K562 (cell line): ENCODE results near the gene TNIK. TPM values are rescaled to one million over a fixed set of nuclear protein-coding genes. Genes with fewer than 3 reads are reported as not detected.

Experiments used
- ARID2 ChIP-seq: fragments of 450-650 bp; IDR thresholded peaks from 2 replicates; pipeline ENCODE4 v1.6.1; 2017; ENCODE audit warnings: antibody characterized with exemption, mild to moderate bottlenecking
- CHD2 ChIP-seq: IDR thresholded peaks from 2 replicates; pipeline ENCODE4 v1.6.1; 2011; ENCODE audit warnings: low read depth, low read length
- ERF ChIP-seq: fragments of 450-650 bp; formaldehyde crosslinking; IDR thresholded peaks from 2 replicates; pipeline ENCODE4 v1.4.0; 2020; ENCODE audit warnings: mild to moderate bottlenecking, mixed read lengths
- NCOA1 ChIP-seq: fragments of 450-650 bp; IDR thresholded peaks from 2 replicates; pipeline ENCODE4 v1.6.1; 2016; ENCODE audit warnings: low read depth
- POLR3A ChIP-seq: IDR thresholded peaks from 2 replicates; pipeline ENCODE4 v1.6.1; 2011; ENCODE audit warnings: borderline replicate concordance, mild to moderate bottlenecking, moderate library complexity; ENCODE audit not compliant: insufficient read length, insufficient read depth; ENCODE audit errors: extremely low read depth
- PTRF ChIP-seq: fragments of 450-650 bp; IDR thresholded peaks from 2 replicates; pipeline ENCODE4 v1.6.1; 2016; ENCODE audit warnings: mild to moderate bottlenecking, missing genetic modification characterization, missing compliant biosample characterization
- SOX6 ChIP-seq: fragments of 450-650 bp; IDR thresholded peaks from 2 replicates; pipeline ENCODE4 v1.6.1; 2014; ENCODE audit warnings: mild to moderate bottlenecking
- ZNF695 ChIP-seq: fragments of 450-650 bp; formaldehyde crosslinking; IDR thresholded peaks from 2 replicates; pipeline ENCODE4 v1.4.0; 2020; ENCODE audit warnings: mild to moderate bottlenecking, moderate library complexity
- polyA plus RNA-seq, 8 experiments: library from polyadenylated mRNA; depleted of rRNA in 4 of 8; stranded (reverse) in 5 of 8; unstranded in 3 of 8; fragments of >200 nt; fragmentation: Nextera tagmentation in 2 of 8; fragmentation: Illumina TruSeq in 1 of 8; extraction: Ambion mirVana in 2 of 8; extraction: Trizol in 1 of 8; gene quantifications; 2 replicates each; pipeline versions ENCODE4 v1.2.1 to v1.2.3, GENCODE V29; 2011 to 2014; ENCODE audit warnings: inconsistent platforms in 1 of 8, missing spikeins in 1 of 8
- total RNA-seq, 7 experiments: library from RNA; depleted of rRNA in 6 of 7; stranded (reverse); fragments of >200 nt in 6 of 7; fragmentation: Illumina TruSeq in 2 of 7; extraction: Trizol in 2 of 7; gene quantifications; 2 replicates each; pipeline versions ENCODE4 v1.2.1 to v1.2.3, GENCODE V29; 2011 to 2021; ENCODE audit warnings: low replicate concordance in 1 of 7
- TF ChIP-seq, protein P1 (sequence below): fragments of 250-450 bp; sonication (Bioruptor Pico); IDR thresholded peaks from 2 replicates; pipeline ENCODE4 v1.4.0; 2020; ENCODE audit warnings: borderline replicate concordance
- TF ChIP-seq, protein P2 (sequence below): fragments of 450-650 bp; formaldehyde crosslinking; IDR thresholded peaks from 2 replicates; pipeline ENCODE4 v1.4.0; 2020; ENCODE audit warnings: mild to moderate bottlenecking, moderate library complexity
- TF ChIP-seq, protein P3 (sequence below): sonication (generic); formaldehyde crosslinking; IDR thresholded peaks from 2 replicates; pipeline ENCODE4 v1.8.1; 2022; ENCODE audit warnings: missing genetic modification reagents
- TF ChIP-seq, protein P4 (sequence below): fragments of 450-650 bp; conservative IDR thresholded peaks from 2 replicates; pipeline ENCODE4 v1.6.1; 2016; ENCODE audit warnings: missing genetic modification characterization, low read depth, mild to moderate bottlenecking, control low read depth, missing compliant biosample characterization
- TF ChIP-seq, protein P5 (sequence below), 2 experiments: fragments of 200-800 bp in 1 of 2; sonication (Bioruptor generic) in 1 of 2; sonication (generic) in 1 of 2; formaldehyde crosslinking in 1 of 2; IDR thresholded peaks in 1 of 2; conservative IDR thresholded peaks in 1 of 2; 2 replicates each; pipeline versions ENCODE4 v1.5.0 to v1.6.1; 2016 to 2020; ENCODE audit warnings: missing compliant biosample characterization in 1 of 2, missing genetic modification characterization in 1 of 2, missing genetic modification reagents in 1 of 2

Gene TNIK
- total and polyA plus RNA-seq, 9 of the 15 experiments (the other 6 are each of a cell fraction or from before 2014, with no cell fraction given): 6.6 to 39.0 (median 24.7) TPM

DNA sequence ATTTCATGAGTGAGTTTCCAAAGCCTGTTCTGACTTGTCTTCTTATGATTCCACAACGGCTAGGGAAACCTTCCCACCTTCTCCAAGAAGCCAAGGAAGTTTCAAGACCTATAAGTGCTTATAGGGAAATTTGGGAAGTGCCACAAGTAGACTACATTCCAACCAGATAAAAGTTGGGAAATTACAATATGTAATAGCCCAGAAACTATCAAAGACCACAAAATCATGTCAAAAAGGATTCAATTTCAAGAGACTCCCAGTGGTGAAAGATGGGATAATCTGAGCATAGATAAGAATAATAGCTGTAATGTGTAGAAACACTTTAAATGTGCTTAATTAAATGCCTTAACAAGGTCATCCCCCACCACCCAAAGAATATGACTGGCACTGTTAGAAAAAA lies 264.5 kb downstream of the TNIK start (continued):
- TF ChIP-seq, protein P1, sequence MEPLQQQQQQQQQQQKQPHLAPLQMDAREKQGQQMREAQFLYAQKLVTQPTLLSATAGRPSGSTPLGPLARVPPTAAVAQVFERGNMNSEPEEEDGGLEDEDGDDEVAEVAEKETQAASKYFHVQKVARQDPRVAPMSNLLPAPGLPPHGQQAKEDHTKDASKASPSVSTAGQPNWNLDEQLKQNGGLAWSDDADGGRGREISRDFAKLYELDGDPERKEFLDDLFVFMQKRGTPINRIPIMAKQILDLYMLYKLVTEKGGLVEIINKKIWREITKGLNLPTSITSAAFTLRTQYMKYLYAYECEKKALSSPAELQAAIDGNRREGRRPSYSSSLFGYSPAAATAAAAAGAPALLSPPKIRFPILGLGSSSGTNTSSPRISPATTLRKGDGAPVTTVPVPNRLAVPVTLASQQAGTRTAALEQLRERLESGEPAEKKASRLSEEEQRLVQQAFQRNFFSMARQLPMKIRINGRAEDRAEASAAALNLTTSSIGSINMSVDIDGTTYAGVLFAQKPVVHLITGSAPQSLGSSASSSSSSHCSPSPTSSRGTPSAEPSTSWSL (CRISPR knock-in tag): no peak
- no peak for TF ChIP-seq NCOA1
- TF ChIP-seq ERF: no peak
- TF ChIP-seq ZNF695 (CRISPR knock-in tag): no peak
- TF ChIP-seq, protein P2, sequence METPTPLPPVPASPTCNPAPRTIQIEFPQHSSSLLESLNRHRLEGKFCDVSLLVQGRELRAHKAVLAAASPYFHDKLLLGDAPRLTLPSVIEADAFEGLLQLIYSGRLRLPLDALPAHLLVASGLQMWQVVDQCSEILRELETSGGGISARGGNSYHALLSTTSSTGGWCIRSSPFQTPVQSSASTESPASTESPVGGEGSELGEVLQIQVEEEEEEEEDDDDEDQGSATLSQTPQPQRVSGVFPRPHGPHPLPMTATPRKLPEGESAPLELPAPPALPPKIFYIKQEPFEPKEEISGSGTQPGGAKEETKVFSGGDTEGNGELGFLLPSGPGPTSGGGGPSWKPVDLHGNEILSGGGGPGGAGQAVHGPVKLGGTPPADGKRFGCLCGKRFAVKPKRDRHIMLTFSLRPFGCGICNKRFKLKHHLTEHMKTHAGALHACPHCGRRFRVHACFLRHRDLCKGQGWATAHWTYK (CRISPR knock-in tag): no peak
- TF ChIP-seq SOX6: no peak
- no peak for TF ChIP-seq CHD2
- no peak for TF ChIP-seq PTRF
- TF ChIP-seq, protein P3, sequence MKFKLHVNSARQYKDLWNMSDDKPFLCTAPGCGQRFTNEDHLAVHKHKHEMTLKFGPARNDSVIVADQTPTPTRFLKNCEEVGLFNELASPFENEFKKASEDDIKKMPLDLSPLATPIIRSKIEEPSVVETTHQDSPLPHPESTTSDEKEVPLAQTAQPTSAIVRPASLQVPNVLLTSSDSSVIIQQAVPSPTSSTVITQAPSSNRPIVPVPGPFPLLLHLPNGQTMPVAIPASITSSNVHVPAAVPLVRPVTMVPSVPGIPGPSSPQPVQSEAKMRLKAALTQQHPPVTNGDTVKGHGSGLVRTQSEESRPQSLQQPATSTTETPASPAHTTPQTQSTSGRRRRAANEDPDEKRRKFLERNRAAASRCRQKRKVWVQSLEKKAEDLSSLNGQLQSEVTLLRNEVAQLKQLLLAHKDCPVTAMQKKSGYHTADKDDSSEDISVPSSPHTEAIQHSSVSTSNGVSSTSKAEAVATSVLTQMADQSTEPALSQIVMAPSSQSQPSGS (CRISPR knock-in tag): no peak
- no peak for TF ChIP-seq POLR3A
- TF ChIP-seq, protein P4, sequence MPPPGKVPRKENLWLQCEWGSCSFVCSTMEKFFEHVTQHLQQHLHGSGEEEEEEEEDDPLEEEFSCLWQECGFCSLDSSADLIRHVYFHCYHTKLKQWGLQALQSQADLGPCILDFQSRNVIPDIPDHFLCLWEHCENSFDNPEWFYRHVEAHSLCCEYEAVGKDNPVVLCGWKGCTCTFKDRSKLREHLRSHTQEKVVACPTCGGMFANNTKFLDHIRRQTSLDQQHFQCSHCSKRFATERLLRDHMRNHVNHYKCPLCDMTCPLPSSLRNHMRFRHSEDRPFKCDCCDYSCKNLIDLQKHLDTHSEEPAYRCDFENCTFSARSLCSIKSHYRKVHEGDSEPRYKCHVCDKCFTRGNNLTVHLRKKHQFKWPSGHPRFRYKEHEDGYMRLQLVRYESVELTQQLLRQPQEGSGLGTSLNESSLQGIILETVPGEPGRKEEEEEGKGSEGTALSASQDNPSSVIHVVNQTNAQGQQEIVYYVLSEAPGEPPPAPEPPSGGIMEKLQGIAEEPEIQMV (tag): no peak
- no peak for TF ChIP-seq ARID2
- TF ChIP-seq, protein P5, sequence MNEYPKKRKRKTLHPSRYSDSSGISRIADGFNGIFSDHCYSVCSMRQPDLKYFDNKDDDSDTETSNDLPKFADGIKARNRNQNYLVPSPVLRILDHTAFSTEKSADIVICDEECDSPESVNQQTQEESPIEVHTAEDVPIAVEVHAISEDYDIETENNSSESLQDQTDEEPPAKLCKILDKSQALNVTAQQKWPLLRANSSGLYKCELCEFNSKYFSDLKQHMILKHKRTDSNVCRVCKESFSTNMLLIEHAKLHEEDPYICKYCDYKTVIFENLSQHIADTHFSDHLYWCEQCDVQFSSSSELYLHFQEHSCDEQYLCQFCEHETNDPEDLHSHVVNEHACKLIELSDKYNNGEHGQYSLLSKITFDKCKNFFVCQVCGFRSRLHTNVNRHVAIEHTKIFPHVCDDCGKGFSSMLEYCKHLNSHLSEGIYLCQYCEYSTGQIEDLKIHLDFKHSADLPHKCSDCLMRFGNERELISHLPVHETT (CRISPR knock-in tag; conservative IDR thresholded peaks at IDR 0.05 in 1 of 2, IDR thresholded peaks at IDR 0.05 in 1 of 2): no peak
- TF ChIP-seq, all 486 proteins: peak for 0
